Neural cell (in vitro differentiated cells): ENCODE results near the gene TBC1D10A. TPM values are rescaled to one million over a fixed set of nuclear protein-coding genes. Genes with fewer than 3 reads are reported as not detected.

Experiments used
- H2AFZ ChIP-seq: fragments of 200-600, 300-800 bp; sonication (generic), shearing (Covaris generic); 2 replicates; pipeline ENCODE4 v1.6.0; 2014; ENCODE audit warnings: low read depth, mild to moderate bottlenecking, antibody characterized with exemption, low read length, moderate library complexity
- H3F3A ChIP-seq: fragments of 200-600 bp; shearing (Covaris generic); 2 replicates; pipeline ENCODE4 v1.6.1; 2016; ENCODE audit warnings: mild to moderate bottlenecking, moderate library complexity, mixed read lengths, antibody characterized with exemption, low read length; ENCODE audit not compliant: insufficient read depth, poor library complexity, severe bottlenecking
- H3K27ac ChIP-seq: fragments of 200-600, 300-800 bp; sonication (generic), shearing (Covaris generic); 2 replicates; pipeline ENCODE4 v1.5.1; 2014; ENCODE audit warnings: mild to moderate bottlenecking, low read length, moderate library complexity
- H3K27me3 ChIP-seq: fragments of 300-800, 200-600 bp; sonication (generic), shearing (Covaris generic); 2 replicates; pipeline ENCODE4 v1.6.0; 2014; ENCODE audit warnings: mild to moderate bottlenecking, low read depth, low read length, moderate library complexity; ENCODE audit not compliant: insufficient read depth
- H3K36me3 ChIP-seq: fragments of 300-800, 200-600 bp; sonication (generic), shearing (Covaris generic); 2 replicates; pipeline ENCODE4 v1.5.1; 2014; ENCODE audit warnings: mild to moderate bottlenecking, antibody characterized with exemption, low read length, moderate library complexity; ENCODE audit not compliant: insufficient read depth
- H3K4me2 ChIP-seq: fragments of 300-800, 200-600 bp; sonication (generic), shearing (Covaris generic); 2 replicates; pipeline ENCODE4 v1.6.0; 2014; ENCODE audit warnings: mild to moderate bottlenecking, low read length
- H3K4me3 ChIP-seq: fragments of 300-800, 200-600 bp; sonication (generic), shearing (Covaris generic); 2 replicates; pipeline ENCODE4 v1.5.1; 2014; ENCODE audit warnings: mild to moderate bottlenecking, low read length, moderate library complexity
- H3K79me2 ChIP-seq: fragments of 200-600 bp; shearing (Covaris generic); replicated peaks from 2 replicates; pipeline ENCODE4 v1.6.0; 2014; ENCODE audit warnings: mild to moderate bottlenecking, low read length, moderate library complexity; ENCODE audit not compliant: insufficient read depth
- H3K9ac ChIP-seq: fragments of 300-800, 200-600 bp; sonication (generic), shearing (Covaris generic); 2 replicates; pipeline ENCODE4 v1.6.1; 2016; ENCODE audit warnings: mild to moderate bottlenecking, low read length, mixed read lengths
- H3K9me2 ChIP-seq: fragments of 200-600 bp; shearing (Covaris generic); 2 replicates; pipeline ENCODE4 v1.6.1; 2016; ENCODE audit warnings: mild to moderate bottlenecking, low read length, mixed read lengths; ENCODE audit not compliant: insufficient read depth
- H3K9me3 ChIP-seq: fragments of 200-600, 300-800 bp; sonication (generic), shearing (Covaris generic); 2 replicates; pipeline ENCODE4 v1.6.1; 2016; ENCODE audit warnings: mild to moderate bottlenecking, mixed run types, low read length, moderate library complexity, mixed read lengths
- H4K20me1 ChIP-seq: fragments of 200-600 bp; shearing (Covaris generic); 2 replicates; pipeline ENCODE4 v1.6.1; 2016; ENCODE audit warnings: mild to moderate bottlenecking, mixed run types; ENCODE audit not compliant: insufficient read depth
- EP300 ChIP-seq: fragments of 450-650 bp; conservative IDR thresholded peaks from 2 replicates; pipeline ENCODE4 v1.6.1; 2014; ENCODE audit warnings: antibody characterized with exemption, mild to moderate bottlenecking, moderate library complexity; ENCODE audit not compliant: poor library complexity, severe bottlenecking
- EZH2 ChIP-seq: fragments of 200-600, 300-800 bp; shearing (Covaris generic), sonication (generic); IDR thresholded peaks from 2 replicates; pipeline ENCODE4 v1.6.1; 2014; ENCODE audit warnings: antibody characterized with exemption, low read length, borderline replicate concordance, mild to moderate bottlenecking; ENCODE audit not compliant: insufficient read depth, poor library complexity, severe bottlenecking
- MXI1 ChIP-seq: fragments of 450-650 bp; conservative IDR thresholded peaks from 2 replicates; pipeline ENCODE4 v1.6.1; 2014; ENCODE audit warnings: antibody characterized with exemption, mild to moderate bottlenecking; ENCODE audit not compliant: poor library complexity, severe bottlenecking
- POLR2AphosphoS5 ChIP-seq: IDR thresholded peaks from 2 replicates; pipeline ENCODE4 v1.6.1; 2012
- RAD21 ChIP-seq: fragments of 450-650 bp; conservative IDR thresholded peaks from 2 replicates; pipeline ENCODE4 v1.6.1; 2014; ENCODE audit warnings: antibody characterized with exemption, mild to moderate bottlenecking, moderate library complexity
- SMC3 ChIP-seq: fragments of 450-650 bp; conservative IDR thresholded peaks from 2 replicates; pipeline ENCODE4 v1.6.1; 2014; ENCODE audit warnings: antibody characterized with exemption, mild to moderate bottlenecking, moderate library complexity; ENCODE audit not compliant: poor library complexity
- TAF1 ChIP-seq: IDR thresholded peaks from 2 replicates; pipeline ENCODE4 v1.6.1; 2012; ENCODE audit warnings: low read depth
- polyA plus RNA-seq: library from polyadenylated mRNA; depleted of rRNA; stranded (reverse); fragments of >200 nt; gene quantifications from 2 replicates; pipeline ENCODE4 v1.2.3, GENCODE V29; 2014
- TF ChIP-seq, protein P1 (sequence below): fragments of 450-650 bp; IDR thresholded peaks from 2 replicates; pipeline ENCODE4 v1.5.1; 2014; ENCODE audit warnings: antibody characterized with exemption, mild to moderate bottlenecking, moderate library complexity; ENCODE audit not compliant: poor library complexity, severe bottlenecking
- TF ChIP-seq, protein P2 (sequence below): IDR thresholded peaks from 2 replicates; pipeline ENCODE4 v1.6.1; 2012; ENCODE audit warnings: borderline replicate concordance

The TBC1D10A gene
- polyA plus RNA-seq, 1 donor from 2014 or later = 11.9 TPM

DNA sequence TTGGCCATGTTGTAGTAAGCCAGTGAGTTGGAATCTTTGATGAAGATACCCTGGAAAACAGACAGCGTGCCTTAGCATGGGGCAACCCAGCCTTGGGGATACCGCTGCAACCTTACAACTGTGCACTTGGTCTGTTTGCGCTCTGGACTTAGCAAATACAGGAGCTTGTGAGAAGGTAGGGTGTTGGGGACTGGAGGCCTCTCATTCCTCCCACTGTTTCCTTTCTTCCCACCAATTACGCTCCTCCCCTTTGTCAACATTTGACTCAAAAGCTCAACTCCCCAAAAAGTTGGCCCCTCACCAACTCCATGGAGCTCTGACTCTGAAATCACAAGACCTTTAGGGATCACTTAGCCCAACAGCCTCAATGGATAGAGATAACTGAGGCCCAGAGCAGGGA, 7.9 kb upstream of the TBC1D10A start:
- H3K9ac ChIP-seq = no peak overlapping the region
- H3K4me2 ChIP-seq = no peak overlapping the region
- TF ChIP-seq SMC3 (no peak), POLR2AphosphoS5 (no peak), TAF1 (no peak), MXI1 (no peak), EP300 (no peak), EZH2 (no peak), RAD21 (no peak)
- TF ChIP-seq, protein P1, sequence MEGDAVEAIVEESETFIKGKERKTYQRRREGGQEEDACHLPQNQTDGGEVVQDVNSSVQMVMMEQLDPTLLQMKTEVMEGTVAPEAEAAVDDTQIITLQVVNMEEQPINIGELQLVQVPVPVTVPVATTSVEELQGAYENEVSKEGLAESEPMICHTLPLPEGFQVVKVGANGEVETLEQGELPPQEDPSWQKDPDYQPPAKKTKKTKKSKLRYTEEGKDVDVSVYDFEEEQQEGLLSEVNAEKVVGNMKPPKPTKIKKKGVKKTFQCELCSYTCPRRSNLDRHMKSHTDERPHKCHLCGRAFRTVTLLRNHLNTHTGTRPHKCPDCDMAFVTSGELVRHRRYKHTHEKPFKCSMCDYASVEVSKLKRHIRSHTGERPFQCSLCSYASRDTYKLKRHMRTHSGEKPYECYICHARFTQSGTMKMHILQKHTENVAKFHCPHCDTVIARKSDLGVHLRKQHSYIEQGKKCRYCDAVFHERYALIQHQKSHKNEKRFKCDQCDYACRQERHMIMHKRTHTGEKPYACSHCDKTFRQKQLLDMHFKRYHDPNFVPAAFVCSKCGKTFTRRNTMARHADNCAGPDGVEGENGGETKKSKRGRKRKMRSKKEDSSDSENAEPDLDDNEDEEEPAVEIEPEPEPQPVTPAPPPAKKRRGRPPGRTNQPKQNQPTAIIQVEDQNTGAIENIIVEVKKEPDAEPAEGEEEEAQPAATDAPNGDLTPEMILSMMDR = no peak
- TF ChIP-seq, protein P2, sequence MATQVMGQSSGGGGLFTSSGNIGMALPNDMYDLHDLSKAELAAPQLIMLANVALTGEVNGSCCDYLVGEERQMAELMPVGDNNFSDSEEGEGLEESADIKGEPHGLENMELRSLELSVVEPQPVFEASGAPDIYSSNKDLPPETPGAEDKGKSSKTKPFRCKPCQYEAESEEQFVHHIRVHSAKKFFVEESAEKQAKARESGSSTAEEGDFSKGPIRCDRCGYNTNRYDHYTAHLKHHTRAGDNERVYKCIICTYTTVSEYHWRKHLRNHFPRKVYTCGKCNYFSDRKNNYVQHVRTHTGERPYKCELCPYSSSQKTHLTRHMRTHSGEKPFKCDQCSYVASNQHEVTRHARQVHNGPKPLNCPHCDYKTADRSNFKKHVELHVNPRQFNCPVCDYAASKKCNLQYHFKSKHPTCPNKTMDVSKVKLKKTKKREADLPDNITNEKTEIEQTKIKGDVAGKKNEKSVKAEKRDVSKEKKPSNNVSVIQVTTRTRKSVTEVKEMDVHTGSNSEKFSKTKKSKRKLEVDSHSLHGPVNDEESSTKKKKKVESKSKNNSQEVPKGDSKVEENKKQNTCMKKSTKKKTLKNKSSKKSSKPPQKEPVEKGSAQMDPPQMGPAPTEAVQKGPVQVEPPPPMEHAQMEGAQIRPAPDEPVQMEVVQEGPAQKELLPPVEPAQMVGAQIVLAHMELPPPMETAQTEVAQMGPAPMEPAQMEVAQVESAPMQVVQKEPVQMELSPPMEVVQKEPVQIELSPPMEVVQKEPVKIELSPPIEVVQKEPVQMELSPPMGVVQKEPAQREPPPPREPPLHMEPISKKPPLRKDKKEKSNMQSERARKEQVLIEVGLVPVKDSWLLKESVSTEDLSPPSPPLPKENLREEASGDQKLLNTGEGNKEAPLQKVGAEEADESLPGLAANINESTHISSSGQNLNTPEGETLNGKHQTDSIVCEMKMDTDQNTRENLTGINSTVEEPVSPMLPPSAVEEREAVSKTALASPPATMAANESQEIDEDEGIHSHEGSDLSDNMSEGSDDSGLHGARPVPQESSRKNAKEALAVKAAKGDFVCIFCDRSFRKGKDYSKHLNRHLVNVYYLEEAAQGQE = no peak
- no peak overlapping the region for H3K27ac ChIP-seq
- H3K36me3 ChIP-seq = no peaks in the 10 kb centered on the region
- H3K79me2 ChIP-seq = no peaks in the 10 kb centered on the region
- no peak overlapping the region for H2AFZ ChIP-seq
- H4K20me1 ChIP-seq = no peaks in the 10 kb centered on the region
- H3K9me3 ChIP-seq = no peaks in the 10 kb centered on the region
- no peak overlapping the region for H3K4me3 ChIP-seq
- no peaks in the 10 kb centered on the region for H3K27me3 ChIP-seq
- H3F3A ChIP-seq = no peaks in the 10 kb centered on the region
- no peaks in the 10 kb centered on the region for H3K9me2 ChIP-seq

DNA sequence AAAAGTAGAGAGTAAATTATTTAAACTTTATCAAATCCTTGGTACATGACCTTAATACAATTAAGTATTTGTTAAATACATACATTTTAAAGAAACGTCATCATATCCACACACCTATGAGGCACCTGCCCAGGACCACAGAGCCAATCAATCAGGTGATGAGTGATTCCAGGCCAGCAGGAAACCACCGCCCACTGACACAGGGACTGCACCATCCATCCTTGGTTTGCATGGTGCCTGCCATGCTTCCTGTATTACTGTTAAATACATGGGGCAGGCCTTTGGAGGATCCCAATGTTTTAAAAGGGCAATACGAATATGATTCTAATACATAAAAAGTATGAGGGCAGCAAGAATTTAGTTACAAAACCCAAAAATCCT, 7.0 kb upstream of the TBC1D10A start:
- H3K9me3 ChIP-seq = no peaks in the 10 kb centered on the region
- no peak overlapping the region for H3K4me2 ChIP-seq
- H3K79me2 ChIP-seq = no peaks in the 10 kb centered on the region
- no peaks in the 10 kb centered on the region for H4K20me1 ChIP-seq
- no peak overlapping the region for H3K9ac ChIP-seq
- H3K27ac ChIP-seq = no peak overlapping the region
- H3K27me3 ChIP-seq = no peaks in the 10 kb centered on the region
- no peaks in the 10 kb centered on the region for H3K36me3 ChIP-seq
- H2AFZ ChIP-seq = no peak overlapping the region
- H3F3A ChIP-seq = no peaks in the 10 kb centered on the region
- no peaks in the 10 kb centered on the region for H3K9me2 ChIP-seq
- no peak overlapping the region for H3K4me3 ChIP-seq
- TF ChIP-seq, protein P1 = no peak
- TF ChIP-seq MXI1 (no peak), RAD21 (no peak), EZH2 (no peak), SMC3 (no peak), EP300 (no peak), TAF1 (no peak), POLR2AphosphoS5 (no peak)
- TF ChIP-seq, protein P2 = no peak
